ENCODE results near the gene MTHFR.

Gene MTHFR

DNA sequence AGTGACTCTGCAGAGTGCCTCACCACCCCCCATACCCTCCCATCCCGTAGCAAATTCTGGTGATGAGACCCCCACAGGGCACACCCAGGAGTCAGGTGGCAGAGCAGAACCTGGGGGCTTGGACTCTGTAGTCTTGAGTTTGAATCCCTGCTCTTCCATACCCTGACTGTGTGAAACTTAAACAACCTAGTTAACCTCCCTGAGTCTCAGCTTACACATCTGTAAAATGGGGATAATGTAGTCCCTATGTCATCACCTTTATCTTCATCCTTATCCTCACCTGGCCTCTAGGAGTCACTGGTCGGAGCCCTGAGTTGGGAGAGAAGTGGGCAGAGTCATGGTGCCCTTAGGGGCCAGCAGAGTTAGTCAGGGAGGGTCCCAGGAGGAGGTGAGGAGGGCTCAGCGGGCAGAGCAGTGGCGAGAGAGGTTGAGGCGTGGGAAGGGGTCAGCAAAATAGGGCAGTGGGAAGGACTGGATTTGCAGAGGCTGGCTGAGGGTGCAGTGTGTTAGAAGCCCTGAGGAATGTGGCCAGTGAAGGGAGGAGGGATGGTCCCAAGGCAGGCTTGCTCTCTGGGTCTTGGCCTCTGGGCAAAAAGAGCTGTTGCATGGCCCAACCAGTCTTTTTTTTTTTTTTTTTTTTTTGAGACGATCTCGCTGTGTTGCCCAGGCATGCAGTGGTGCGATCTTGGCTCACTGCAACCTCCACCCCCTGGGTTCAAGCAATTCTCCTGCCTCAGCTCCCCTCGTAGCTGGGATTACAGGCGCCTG, 25.2 kb downstream of the MTHFR start:
- no peak for DNase-seq (ENCODE audit: low spot score)

DNA sequence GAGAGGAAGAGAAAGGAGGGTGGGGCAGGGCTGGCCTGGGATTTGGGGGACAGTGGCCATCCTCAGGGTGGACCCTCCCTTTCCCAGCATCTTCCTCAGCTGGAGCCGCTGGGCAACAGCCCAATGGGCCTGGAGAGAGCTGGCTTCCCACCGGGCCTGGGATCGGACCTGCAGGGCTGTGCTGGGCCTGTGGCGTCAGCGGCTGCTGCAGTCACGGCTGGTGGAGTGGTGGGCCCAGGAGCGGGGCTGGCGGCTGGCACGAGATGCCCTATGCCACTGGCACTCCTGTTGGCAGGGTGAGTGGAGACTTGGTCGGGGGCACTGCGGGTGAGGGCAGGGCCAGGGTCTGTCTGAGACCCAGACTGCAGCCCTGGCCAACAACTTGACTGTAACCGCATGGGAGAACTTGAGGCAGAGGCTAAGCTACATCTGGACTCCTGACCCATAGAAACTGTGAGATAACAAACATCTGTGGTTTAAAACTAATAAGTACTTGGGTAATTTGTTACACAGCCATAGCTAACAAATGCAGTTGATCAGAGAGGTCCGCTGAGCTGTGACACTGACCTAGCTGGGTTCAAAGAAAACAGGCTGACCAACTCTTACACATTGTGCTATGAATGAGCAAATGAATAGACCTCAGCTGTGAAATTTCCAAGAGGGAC, 25.9 kb downstream of the MTHFR start:
- no peak for DNase-seq (ENCODE audit: low spot score)

DNA sequence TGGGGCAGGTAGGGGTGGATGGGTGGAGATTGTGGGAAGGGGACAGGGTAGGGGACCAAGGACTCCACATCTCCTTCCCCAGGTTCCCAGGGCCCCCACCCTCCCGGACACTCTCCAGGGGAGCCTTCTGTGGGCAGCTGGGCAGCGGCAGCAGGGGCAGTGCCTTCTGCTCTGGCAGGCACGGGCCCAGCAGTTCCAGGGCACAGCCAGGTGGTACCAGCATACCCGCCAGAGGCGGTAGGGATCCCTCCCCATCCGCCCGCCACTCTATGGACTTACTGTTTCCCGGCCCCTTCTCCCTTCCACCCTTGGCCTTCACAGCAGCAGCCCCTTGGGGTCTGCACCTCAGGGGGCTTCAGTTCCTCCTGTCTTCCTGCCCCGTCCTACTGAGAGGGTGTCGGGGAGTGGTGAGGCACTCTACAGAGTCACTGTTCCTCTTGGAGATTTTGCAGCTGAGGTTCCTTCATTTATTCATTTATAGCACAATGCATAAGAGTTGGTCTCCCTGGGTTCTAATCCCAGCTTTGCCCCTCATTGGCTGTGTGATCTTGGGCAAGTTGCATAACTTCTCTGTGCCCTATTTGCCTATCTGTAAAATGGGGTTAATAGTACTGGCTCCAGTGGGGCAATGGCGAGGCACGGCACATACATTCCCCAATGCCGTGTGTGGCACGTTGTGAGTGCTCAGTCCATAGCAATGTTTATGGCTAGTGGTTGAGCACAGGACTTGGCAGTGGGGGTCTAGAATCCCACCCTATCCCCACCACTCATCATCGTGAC, 26.7 kb downstream of the MTHFR start:
- DNase-seq (ENCODE audit: low spot score): no peak

DNA sequence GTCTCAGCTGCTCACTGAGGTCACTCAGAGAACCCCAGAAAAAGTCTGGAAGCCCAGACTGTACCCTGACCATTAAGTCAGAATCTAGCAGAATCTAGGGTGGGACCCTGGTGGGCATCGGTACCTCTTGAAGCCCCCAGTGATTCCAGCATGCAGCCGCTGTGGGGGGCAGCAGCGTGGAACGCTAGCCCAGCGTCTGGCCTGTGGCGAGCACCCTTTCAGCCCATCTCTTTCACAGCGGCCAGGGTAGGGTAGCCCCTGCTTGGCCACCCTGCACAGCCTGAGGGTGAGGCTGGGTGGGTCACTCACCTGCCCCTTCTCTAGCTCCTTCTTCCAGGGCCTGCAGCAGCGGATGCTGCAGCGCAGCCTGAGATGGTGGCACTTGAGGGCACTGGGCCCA, 27.4 kb downstream of the MTHFR start:
- DNase-seq (ENCODE audit: low spot score): no peak

DNA sequence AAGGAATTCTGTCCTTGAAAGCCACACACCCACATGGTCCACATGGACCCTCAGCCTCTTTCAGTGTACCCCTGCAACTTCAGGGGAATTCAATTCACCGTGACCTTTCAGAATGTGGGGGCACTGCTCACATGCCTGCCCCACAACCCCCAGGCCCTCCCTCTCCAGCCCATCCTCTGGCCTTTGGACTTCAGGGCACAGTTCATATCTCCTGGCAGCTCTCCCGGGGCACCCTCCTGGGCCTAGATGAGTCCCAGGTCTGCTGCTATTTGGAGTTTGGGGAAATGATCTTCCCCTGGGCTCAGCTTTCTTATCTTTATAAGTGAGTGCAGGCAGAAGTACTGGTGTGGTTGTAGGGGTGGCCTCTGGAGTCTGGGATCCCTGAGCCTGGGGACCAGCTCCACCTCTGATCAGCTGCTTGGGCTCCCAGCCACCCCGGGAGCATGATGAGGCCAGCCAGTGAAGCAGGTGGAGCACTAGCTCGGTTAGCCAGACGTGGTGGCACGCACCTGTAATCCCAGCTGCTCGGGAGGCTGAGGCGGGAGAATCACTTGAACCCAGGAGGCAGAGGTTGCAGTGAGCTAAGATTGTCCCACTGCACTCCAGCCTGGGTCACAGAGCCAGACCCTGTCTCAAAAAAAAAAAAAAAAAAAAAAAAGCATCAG, 28.0 kb downstream of the MTHFR start:
- no peak for DNase-seq (ENCODE audit: low spot score)

DNA sequence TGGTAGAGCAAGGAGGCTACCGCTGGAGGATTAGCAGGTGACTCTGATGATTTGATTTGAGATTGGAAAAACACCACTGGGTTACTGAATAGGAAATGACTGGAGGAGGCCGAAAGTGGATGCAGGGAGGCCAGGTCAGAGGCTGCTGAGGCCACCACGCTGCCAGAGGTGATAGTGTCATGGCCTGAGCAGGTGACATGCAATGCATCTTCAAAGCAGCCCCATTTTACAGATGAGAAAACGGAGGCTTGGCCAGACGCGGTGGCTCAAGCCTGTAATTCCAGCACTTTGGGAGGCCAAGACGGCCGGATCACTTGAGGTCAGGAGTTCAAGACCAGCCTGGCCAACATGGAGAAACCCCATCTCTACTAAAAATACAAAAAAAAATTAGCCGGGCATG, 31.0 kb downstream of the MTHFR start:
- DNase-seq (ENCODE audit: low spot score): no peak

DNA sequence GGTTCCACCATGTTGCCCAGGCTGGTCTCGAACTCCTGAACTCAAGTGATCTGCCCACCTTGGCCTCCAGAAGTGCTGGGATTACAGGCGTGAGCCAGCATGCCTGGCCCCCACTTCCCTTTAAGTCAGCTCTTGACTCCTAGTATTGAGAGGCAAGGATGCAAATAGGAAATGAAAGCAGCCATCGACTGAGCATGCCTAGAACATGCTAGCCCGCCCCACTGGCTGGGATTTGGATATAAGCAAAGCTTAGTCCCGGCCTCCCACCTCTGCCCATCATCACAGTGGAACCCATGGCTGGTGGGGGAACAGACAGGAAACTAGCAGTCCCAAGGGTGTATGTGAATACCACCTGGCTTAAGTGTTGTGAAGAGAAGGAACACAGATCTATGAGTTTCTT, 33.3 kb downstream of the MTHFR start:
- no peak for DNase-seq (ENCODE audit: low spot score)

DNA sequence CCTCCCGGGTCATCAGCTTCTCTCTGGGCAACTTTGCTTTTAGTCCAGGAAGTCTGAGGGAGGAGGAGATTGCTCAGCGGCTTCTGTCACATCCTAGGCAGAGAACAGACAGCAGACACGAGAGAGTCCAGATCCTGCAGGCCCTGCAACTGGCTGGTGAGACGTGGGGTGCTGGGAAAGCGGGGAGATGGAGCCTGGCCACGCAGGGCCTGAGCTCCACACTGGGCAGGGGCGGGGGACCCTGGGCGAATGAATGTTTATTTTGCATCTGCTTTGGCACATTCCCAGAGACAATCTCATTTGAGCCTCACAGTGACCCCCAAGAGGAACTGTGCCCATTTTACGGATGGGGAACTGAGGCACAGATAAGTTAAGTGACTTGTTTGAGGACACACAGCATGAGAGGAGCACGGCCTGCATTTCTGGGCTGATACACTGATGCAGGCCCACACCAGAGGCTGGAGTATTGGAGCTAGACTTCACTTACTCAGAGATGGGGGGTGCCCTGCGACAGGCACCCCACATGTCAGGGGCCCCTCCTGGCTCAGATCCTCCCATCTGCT, 34.2 kb downstream of the MTHFR start:
- no peak for DNase-seq (ENCODE audit: low spot score)

DNA sequence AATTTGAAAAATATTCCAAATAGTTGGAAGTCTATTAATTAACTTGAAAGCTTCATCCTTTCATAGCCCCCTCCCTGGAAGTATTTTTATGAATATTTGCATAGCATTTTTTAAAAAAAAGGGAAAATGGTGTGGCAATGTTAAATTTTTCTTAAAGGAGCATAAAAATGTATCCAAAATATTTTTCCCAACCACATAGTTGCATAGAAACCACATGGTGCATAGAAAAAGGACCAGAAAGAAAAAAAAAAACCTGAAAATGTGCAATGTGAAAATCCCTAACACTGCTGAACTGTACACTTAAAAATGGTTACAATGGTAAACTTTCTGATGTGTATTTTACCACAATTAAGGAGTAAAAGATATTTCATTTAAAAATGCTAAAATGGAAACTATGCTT, 35.8 kb downstream of the MTHFR start:
- no peak for DNase-seq (ENCODE audit: low spot score)

DNA sequence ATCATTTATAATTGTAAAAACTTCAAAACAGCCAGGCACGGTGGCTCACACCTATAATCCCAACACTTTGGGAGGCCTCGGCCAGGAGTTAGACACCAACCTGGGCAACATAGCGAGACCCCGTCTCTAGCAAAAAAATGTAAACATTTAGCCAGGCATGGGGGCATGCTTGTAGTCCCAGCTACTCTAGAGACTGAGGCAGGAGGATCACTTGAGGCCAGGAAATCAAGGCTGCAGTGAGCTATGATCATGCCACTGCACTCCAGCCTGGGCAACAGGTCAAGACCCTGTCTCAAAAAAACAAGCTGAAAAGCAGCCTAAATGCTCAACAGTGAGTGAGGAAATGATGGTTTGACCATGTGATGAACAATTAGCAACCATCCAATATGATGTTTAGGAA, 36.5 kb downstream of the MTHFR start:
- DNase-seq (ENCODE audit: low spot score): no peak

DNA sequence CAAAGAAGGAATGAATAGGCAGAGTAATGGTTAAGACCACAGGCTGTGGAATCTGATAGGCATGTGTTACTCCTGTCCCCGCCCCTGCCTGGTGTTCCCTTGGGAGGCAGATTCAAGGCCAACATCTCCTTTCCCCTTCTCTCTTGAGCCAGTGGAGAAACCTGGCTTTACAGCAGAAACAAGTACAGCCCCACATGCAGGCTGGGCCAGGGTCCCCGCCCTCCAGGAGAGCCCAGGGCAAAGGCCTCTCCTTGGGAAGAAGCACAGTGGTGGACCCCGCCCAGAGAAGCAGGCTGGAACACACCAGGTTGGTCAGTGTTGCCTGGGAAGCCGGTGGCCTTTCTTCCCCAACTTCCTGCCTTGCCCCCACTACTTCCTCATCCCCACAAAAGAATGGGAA, 36.9 kb downstream of the MTHFR start:
- DNase-seq (ENCODE audit: low spot score): no peak

DNA sequence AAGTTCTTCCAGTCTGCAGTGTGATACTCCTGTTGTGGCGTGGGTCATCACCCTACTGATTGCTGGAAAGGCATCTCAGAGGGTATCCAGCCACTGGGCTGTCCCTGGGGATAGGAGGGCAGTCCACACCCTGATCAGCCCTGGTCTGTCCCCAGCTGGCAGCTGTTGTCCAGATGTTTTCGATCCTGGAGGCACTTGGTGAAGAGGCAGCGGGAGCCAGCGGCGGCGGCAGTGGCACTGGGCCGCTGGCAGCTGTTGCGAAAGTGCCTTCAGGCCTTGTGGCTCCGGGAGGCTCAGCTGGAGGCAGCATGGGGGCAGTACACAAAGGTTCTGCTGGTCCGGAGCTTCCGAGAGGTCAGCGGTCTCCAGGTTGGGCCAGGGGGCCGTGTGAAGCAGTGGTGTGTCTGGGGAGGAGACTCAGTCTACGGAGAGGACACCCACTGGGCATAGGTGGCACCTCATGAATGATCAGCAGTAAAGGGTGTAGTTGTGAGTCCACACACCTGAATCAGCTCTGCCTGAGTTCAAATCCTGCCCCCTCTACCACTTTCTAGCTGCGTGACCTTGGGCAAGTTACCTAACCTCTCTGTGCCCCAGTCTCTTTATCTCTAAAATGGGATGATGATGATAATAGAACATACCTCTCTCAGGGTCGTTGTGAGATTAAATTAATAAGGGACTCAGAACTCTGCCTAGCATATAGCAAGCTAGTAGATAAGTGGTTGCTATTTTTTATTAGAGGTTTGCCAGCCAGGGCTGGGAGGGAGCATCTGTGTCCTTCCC, 37.7 kb downstream of the MTHFR start:
- no peak for DNase-seq (ENCODE audit: low spot score)

DNA sequence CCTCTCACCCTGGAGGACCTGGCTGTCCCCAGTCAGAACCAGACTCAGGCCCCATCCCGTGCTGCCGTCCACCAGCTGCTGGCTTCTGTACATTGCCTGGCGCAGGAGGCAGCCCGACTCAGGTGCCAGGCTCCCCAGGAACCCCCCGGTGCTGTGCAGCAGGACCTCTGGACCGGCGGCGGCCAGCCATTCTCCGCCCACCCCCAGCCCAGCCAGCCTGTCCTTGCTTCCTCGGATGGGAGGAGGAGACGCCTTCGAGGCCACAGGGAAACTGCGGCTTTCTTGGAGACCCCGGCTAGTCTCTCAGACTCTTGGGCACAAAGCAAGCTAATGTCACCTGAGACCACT, 39.4 kb downstream of the MTHFR start:
- no peak for DNase-seq (ENCODE audit: low spot score)

DNA sequence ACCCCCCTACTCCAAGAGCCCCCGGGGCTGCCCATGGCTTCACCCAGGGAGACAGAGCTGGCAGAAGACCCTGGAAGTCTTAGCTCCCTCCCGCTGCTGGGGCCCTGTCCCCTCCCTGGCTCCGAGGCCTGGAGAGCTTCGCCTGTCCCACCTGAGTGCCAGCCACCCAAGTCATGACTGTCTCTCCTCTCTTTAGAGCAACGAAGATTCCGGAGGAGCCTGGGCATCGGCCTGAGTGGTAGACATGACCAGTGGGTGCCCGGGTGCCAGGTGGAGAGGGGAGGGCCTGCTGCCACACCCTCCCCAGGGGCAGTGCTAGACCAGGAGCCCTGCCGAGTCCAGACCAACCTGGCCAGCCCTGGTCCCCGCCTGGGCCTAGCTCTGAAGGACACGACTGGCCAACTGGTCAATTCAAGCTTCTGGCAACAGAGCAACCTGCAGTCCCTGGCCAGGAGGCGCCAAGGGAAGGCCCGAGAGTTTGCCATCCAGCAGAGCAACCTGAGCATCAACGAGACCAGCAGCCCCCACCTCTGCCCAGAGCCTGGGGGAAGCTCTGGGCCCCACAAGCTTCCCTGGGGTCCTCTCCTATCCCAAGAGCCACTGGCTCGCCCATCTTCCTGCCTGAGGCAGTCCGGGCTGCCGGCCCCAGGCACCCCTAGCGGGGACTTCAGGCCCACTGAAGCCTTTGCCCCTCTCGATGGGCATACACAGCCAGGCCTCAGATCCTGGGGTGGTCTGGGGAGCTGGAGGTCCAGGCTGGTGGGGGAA, 39.9 kb downstream of the MTHFR start:
- DNase-seq (ENCODE audit: low spot score): no peak

DNA sequence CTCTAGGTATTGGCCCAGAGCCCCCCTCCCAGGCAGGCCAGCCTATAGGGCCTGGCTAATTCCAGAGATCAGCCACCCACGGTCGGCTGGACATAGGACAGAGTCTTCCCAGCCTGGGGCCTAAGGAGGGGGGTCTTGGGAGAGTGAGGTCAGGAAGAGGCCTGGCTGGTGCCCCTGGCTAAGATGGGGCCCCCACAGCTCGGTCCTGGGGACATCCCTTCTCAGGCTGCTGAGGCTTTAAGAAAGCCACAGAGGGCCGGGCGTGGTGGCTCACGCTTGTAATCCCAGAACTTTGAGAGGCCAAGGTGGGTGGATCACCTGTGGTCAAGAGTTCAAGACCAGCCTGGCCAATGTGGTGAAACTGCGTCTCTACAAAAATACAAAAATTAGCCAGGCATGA, 41.2 kb downstream of the MTHFR start:
- DNase-seq (ENCODE audit: low spot score): no peak

DNA sequence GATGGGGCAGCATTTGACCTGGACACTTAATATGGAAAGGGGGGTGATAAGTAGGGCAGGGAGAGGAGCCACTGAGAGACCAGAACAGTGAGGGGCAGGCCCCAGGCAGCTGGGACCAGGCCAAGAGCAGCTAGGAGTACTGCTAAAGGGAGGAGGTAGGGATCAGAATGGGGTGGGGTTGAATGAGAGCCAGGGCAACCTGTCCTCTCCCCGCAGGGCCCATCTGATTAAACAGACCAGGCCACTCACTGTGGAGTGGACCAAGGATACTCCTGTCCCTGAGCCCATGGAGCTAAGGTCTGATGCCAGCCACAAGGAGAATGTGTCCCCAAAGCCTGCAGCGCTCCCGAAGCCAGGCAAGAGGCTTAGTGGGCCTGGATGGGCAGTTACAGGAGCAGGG, 41.6 kb downstream of the MTHFR start:
- no peak for DNase-seq (ENCODE audit: low spot score)

DNA sequence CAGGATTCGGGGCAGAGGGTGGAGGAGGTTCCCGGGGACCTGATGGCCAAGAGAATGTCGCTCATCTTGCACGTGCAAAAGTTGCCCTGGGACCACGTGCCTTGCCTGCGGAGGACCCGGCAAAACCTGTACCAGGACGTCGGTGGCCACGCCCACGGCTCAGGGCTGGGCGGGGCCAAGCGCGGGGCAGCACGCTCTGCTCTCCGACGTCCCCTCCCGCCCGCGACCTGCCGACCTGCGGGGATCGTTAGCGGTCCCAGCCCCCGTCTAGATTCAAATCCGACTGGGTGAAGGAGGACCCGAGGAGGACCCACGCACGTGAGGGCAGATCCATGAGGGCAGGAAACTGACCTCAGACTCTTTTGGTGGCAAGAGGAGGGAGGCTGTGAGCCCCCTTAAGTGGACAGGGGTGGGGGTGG, 43.8 kb downstream of the MTHFR start, which contains the start of gene C1orf167:
Gene C1orf167 (plus strand): TSS at position 206 of the 419 bp plus-strand sequence. CDS start 2,208 bp downstream, outside the sequence.
- peak; percentile 34 for DNase-seq (ENCODE audit: low spot score)

DNA sequence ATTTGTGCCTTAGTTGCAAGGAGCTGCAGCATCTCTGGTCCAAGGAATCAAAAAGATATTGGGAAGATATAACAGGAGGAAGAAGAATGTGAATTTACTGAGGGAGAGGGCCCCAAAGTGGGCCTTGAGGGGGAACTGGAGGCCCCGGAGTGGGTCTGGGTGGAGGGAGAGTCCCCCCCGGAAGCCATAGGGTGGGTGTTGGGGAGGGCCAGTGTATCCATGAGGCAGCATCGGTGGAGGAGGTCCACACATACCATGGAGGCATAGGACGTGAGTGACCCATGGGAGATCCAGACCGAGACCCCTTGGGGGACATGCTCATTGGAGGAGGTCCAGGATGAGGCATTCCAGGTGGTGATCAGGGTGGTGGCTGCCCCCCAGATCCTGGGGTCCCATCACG, 44.5 kb downstream of the MTHFR start:
- DNase-seq (ENCODE audit: low spot score): no peak

DNA sequence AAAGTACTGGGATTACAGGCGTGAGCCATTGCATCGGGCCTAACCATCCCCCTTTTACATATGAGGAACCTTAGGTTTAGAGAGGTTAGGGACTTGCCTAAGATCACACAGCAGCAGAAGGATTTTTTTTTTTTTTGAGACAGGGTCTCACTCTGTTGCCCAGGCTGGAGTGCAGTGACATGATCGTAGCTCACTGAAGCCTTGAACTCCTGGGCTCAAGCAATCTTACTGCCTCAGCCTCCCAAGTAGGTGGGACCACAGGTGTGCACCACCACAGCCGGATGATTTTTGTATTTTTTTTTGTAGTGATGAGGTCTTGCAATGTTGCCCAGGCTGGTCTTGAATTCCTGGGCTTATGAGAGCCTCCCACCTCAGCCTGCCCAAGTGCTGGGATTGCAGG, 46.0 kb downstream of the MTHFR start:
- DNase-seq (ENCODE audit: low spot score): no peak

DNA sequence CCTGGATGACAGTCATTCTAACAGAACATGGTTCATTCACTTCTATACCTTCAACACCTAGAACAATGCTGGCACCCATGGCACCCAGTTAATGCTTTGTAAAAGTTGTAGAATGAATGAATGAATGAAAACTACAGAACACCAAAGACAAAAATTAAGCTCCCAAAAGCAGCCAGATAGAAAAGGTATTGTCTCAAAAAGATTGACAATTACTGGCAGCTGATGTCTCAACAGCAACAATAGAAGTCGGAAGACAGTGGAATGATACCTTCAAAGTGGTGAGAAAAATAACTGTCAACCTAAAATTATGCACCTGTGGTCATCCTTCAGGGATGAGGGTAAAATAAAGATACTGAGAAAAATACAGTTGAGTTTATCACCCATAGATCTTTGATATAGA, 48.7 kb downstream of the MTHFR start:
- no peak for DNase-seq (ENCODE audit: low spot score)

Data from HuH-7 (cell line).